LHCN-M2 (cell line): ENCODE measurements around the gene CD9. TPM values are rescaled to one million over a fixed set of nuclear protein-coding genes. Genes with fewer than 3 reads are reported as not detected.

ENCODE experiments used
- DNase-seq: peaks from one replicate; pipeline ENCODE4 v3.0.0-alpha.2; 2012; ENCODE audit warnings: low read depth
- total RNA-seq: library from RNA; depleted of rRNA; stranded (reverse); fragments of >200 nt; gene quantifications from 2 replicates; pipeline ENCODE4 v1.2.3, GENCODE V29; 2014

Gene CD9
- total RNA-seq, 1 experiment from 2014 or later = 38.3 TPM

- no peak for DNase-seq
Measured at GRCh38 chr12:6236641-6236940, 36.4 kb downstream of the CD9 start.

GRCh38 chr12:6237830-6238229 is 37.6 kb downstream of the CD9 start:
- no peak for DNase-seq

GRCh38 chr12:6238875-6239274 is 38.7 kb downstream of the CD9 start:
- DNase-seq = no peak

- peak; percentile 64 for DNase-seq
Measured at GRCh38 chr12:6241495-6241894, 41.3 kb downstream of the CD9 start.

- no peak for DNase-seq
Measured at GRCh38 chr12:6249580-6249979, 49.4 kb downstream of the CD9 start.

GRCh38 chr12:6250343-6250742 is 50.1 kb downstream of the CD9 start:
- DNase-seq = peak; percentile 59

- DNase-seq = no peak
Measured at GRCh38 chr12:6253278-6253677, 53.1 kb downstream of the CD9 start.

GRCh38 chr12:6254491-6254890 is 54.3 kb downstream of the CD9 start:
- no peak for DNase-seq

GRCh38 chr12:6257007-6257406 is 56.8 kb downstream of the CD9 start:
- no peak for DNase-seq

- no peak for DNase-seq
Measured at GRCh38 chr12:6262211-6262610, 62.0 kb downstream of the CD9 start.

GRCh38 chr12:6262623-6263022 is 62.4 kb downstream of the CD9 start:
- DNase-seq = peak; percentile 63

GRCh38 chr12:6263931-6264330 is 63.7 kb downstream of the CD9 start:
- no peak for DNase-seq

GRCh38 chr12:6264402-6265037 is 64.3 kb downstream of the CD9 start:
- DNase-seq = no peak

- no peak for DNase-seq
Measured at GRCh38 chr12:6265038-6265405, 64.8 kb downstream of the CD9 start.

GRCh38 chr12:6266541-6266966 is 66.4 kb downstream of the CD9 start:
- DNase-seq = no peak

- DNase-seq = no peak
Measured at GRCh38 chr12:6266971-6267721, 66.9 kb downstream of the CD9 start.

- no peak for DNase-seq
Measured at GRCh38 chr12:6268484-6269157, 68.4 kb downstream of the CD9 start.

- DNase-seq = no peak
Measured at GRCh38 chr12:6269986-6270385, 69.8 kb downstream of the CD9 start.

- no peak for DNase-seq
Measured at GRCh38 chr12:6271281-6271680, 71.1 kb downstream of the CD9 start.

- DNase-seq = no peak
Measured at GRCh38 chr12:6272300-6273204, 72.4 kb downstream of the CD9 start.

- DNase-seq = no peak
Measured at GRCh38 chr12:6273205-6273540, 73.0 kb downstream of the CD9 start.
